HEK293 (cell line): ENCODE measurements around the gene SEMA4F.

ENCODE experiments used
- BCL11A ChIP-seq: fragments of 450-650 bp; formaldehyde crosslinking; IDR thresholded peaks from 2 replicates; pipeline ENCODE4 v1.5.1; 2016; ENCODE audit warnings: low read depth, missing biosample characterization, missing genetic modification characterization
- ZBTB7A ChIP-seq: fragments of 450-650 bp; formaldehyde crosslinking; IDR thresholded peaks from 2 replicates; pipeline ENCODE4 v1.5.1; 2016; ENCODE audit warnings: low read depth, missing biosample characterization, missing genetic modification characterization
- ZNF350 ChIP-seq: fragments of 450-650 bp; formaldehyde crosslinking; IDR thresholded peaks from 2 replicates; pipeline ENCODE4 v1.5.0; 2017; ENCODE audit warnings: missing biosample characterization, mild to moderate bottlenecking, missing genetic modification characterization
- TF ChIP-seq, protein P1 (sequence below): fragments of 450-650 bp; formaldehyde crosslinking; IDR thresholded peaks from 2 replicates; pipeline ENCODE4 v1.5.1; 2016; ENCODE audit warnings: missing biosample characterization, missing genetic modification characterization

- TF ChIP-seq, protein P1, sequence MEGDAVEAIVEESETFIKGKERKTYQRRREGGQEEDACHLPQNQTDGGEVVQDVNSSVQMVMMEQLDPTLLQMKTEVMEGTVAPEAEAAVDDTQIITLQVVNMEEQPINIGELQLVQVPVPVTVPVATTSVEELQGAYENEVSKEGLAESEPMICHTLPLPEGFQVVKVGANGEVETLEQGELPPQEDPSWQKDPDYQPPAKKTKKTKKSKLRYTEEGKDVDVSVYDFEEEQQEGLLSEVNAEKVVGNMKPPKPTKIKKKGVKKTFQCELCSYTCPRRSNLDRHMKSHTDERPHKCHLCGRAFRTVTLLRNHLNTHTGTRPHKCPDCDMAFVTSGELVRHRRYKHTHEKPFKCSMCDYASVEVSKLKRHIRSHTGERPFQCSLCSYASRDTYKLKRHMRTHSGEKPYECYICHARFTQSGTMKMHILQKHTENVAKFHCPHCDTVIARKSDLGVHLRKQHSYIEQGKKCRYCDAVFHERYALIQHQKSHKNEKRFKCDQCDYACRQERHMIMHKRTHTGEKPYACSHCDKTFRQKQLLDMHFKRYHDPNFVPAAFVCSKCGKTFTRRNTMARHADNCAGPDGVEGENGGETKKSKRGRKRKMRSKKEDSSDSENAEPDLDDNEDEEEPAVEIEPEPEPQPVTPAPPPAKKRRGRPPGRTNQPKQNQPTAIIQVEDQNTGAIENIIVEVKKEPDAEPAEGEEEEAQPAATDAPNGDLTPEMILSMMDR, result no peak
- TF ChIP-seq BCL11A (no peak), ZNF350 (tag by site-specific recombination) (no peak), ZBTB7A (tag by site-specific recombination) (no peak)
These were observed 53.8 kb downstream of the SEMA4F start for GRCh38 chr2:74707837-74708236.
